ENCODE data around the gene P4HA1.

P4HA1 gene

GRCh38 chr10:72981028-72981881 is 115.4 kb downstream of the P4HA1 start:
- DNase-seq, result no peak

DNA sequence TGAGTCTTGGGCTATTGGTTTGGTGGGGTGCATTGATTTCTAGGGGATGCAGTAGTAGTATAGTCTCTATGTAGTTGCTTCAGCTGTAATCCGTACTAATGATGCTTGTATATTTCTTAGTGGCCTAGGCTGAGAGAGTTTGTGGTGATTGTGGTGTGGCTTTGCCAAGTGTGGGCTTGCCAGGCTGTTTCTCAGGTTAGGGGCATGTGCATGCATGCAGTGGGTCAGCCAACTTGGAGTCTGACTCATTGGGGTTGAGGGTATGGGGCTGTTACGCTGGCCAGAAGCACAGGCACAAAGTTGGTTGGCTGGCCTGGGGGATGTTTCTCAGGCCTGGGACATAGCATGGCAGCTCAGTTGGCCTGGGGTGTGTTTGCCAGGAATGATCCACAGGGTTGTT is 116.3 kb downstream of the P4HA1 start:
- DNase-seq, result no peak

- DNase-seq, result no peak
Observed at GRCh38 chr10:72979709-72980108, 117.0 kb downstream of the P4HA1 start.

DNA sequence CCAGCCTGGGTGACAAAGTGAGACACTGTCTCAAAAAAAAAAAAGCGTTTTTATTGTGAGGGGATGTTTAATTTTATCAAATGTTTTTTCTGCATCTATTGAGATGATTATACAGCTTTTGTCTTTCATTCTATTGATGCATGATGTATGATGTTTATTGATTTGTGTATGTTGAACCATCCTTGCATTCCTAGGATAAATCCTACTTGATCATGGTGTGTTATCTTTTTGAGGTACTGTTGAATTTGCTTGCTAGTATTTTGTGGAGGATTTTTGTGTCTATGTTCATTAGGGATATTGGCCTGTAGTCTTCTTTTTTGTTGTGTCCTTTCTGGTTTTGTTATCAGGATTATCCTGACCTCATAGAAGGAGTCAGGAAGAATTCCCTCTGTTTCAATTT is 119.8 kb downstream of the P4HA1 start:
- DNase-seq, result no peak
